Neuronal stem cell (in vitro differentiated cells): ENCODE data around the gene PABPC5. TPM values are rescaled to one million over a fixed set of nuclear protein-coding genes. Genes with fewer than 3 reads are reported as not detected.

ENCODE experiments used
- small RNA-seq: library from polyadenylated mRNA; stranded (forward); fragments of <200 nt; extraction: miRNeasy Mini kit (QIAGEN cat#:217004); gene quantifications from one replicate; pipeline ENCODE3, GENCODE V24; 2013; ENCODE audit not compliant: insufficient read depth

Gene PABPC5

Small RNA genes within 50 kb of the gene (small RNA-seq; reads per million reads assigned to genes)
- gene AL662874.1: not detected
